Left ventricle myocardium inferior (tissue), 1 donor: ENCODE data around the gene ST13. TPM values are rescaled to one million over a fixed set of nuclear protein-coding genes. Genes with fewer than 3 reads are reported as not detected.

Experiments used
- DNase-seq: peaks from one replicate; pipeline ENCODE4 v3.0.0-alpha.2; 2020
- H3K27ac ChIP-seq: fragments of 200-600 bp; replicated peaks from 2 replicates; pipeline ENCODE4 v1.8.0; 2021
- H3K27me3 ChIP-seq: fragments of 200-600 bp; 2 replicates; pipeline ENCODE4 v1.8.0; 2021; ENCODE audit warnings: low read depth
- H3K36me3 ChIP-seq: fragments of 200-600 bp; 2 replicates; pipeline ENCODE4 v1.8.0; 2021
- H3K4me1 ChIP-seq: fragments of 200-600 bp; 2 replicates; pipeline ENCODE4 v1.8.0; 2021
- H3K4me3 ChIP-seq: fragments of 200-600 bp; 2 replicates; pipeline ENCODE4 v1.8.0; 2021; ENCODE audit warnings: mild to moderate bottlenecking, moderate library complexity
- H3K9me3 ChIP-seq: fragments of 200-600 bp; replicated peaks from 2 replicates; pipeline ENCODE4 v1.8.0; 2021
- CTCF ChIP-seq: fragments of 200-600 bp; IDR thresholded peaks from 2 replicates; pipeline ENCODE4 v1.8.0; 2021; ENCODE audit warnings: antibody characterized with exemption, mild to moderate bottlenecking, borderline replicate concordance
- intact Hi-C: fragments of 100-400 bp; cut with micrococcal nuclease; formaldehyde crosslinking; loops from one replicate; pipeline ENCODE4 v1.11.0; 2022
- total RNA-seq: library from RNA; stranded (reverse); fragmentation: NEBNext Ultra II Directional; extraction: Animal tissue kit (Norgen Biotek cat#: 25700); gene quantifications from one replicate; pipeline ENCODE4 v1.2.1, GENCODE V29; 2021
- donor health status: DM: no; HTN: yes; CAD: no; lungs with severe emphysema.

The ST13 gene
- total RNA-seq, 1 donor from 2014 or later = 181 TPM

GRCh38 chr22:40808018-40808841, 48.2 kb downstream of the ST13 start:
- DNase-seq = no peak

DNA sequence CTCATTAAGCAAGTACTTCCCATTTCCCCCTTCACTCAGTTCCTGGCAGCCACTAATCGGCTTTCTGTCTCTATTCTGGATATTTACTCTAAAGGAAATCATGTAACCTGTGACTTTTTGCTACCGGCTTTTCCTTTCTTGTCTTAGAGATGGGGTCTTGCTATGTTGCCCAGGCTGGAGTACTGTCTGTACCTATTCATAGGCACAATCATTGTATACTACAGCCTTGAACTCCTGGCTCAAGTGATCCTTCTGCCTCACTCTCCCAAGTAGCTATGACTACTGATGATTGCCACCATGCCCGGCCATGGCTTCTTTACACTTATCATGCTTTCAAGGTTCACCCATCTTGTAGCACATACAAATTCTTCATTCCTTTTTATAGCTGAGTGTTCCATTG, 49.7 kb downstream of the ST13 start:
- H3K9me3 ChIP-seq = no peaks in the 10 kb centered on the region
- H3K36me3 ChIP-seq = peaks cover 8% of the 10 kb centered on the region
- H3K27ac ChIP-seq = no peak overlapping the region
- H3K4me3 ChIP-seq = no peak overlapping the region
- peaks cover 3% of the 10 kb centered on the region for H3K4me1 ChIP-seq
- H3K27me3 ChIP-seq = no peaks in the 10 kb centered on the region
- no peak for TF ChIP-seq CTCF
- intact Hi-C loops = no loop called here
- no peak for DNase-seq

More at GRCh38 chr22:40808018-40808841, 48.2 kb downstream of the ST13 start:
- intact Hi-C loops = no loop called here
- Histone ChIP-seq H3K36me3 (peaks cover 8% of the 10 kb centered on the region), H3K4me3 (no peak overlapping the region), H3K9me3 (no peaks in the 10 kb centered on the region), H3K27ac (no peak overlapping the region), H3K27me3 (no peaks in the 10 kb centered on the region), H3K4me1 (peaks cover 3% of the 10 kb centered on the region)
- TF ChIP-seq CTCF = no peak

- Histone ChIP-seq H3K36me3 (peaks cover 8% of the 10 kb centered on the region), H3K27me3 (no peaks in the 10 kb centered on the region), H3K4me1 (peaks cover 3% of the 10 kb centered on the region), H3K27ac (no peak overlapping the region), H3K9me3 (no peaks in the 10 kb centered on the region), H3K4me3 (no peak overlapping the region)
- intact Hi-C loops = no loop called here
- no peak for DNase-seq
- TF ChIP-seq CTCF = no peak
Measured at GRCh38 chr22:40805699-40806203, 50.7 kb downstream of the ST13 start.

DNA sequence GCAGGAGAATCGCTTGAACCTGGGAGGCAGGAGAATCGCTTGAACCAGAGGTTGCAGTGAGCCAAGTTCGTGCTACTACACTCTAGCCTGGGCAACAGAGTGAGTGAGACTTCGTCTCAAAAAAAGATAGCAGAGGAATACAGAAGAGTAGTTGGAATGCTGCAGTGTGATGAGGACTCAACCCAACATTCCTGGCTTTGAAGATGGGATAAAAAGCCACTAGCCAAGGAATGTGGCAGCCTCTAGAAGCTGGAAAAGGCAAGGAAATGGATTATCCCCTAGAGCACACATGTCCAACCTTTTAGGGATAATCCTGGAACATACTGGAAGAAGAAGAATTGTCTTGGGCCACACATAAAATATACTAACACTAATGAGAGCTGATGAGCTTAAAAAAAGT, 51.2 kb downstream of the ST13 start:
- Histone ChIP-seq H3K9me3 (no peaks in the 10 kb centered on the region), H3K36me3 (peaks cover 8% of the 10 kb centered on the region), H3K4me3 (no peak overlapping the region), H3K4me1 (peaks cover 3% of the 10 kb centered on the region), H3K27me3 (no peaks in the 10 kb centered on the region), H3K27ac (no peak overlapping the region)
- no peak for DNase-seq
- no peak for TF ChIP-seq CTCF
- intact Hi-C loops = no loop called here

DNA sequence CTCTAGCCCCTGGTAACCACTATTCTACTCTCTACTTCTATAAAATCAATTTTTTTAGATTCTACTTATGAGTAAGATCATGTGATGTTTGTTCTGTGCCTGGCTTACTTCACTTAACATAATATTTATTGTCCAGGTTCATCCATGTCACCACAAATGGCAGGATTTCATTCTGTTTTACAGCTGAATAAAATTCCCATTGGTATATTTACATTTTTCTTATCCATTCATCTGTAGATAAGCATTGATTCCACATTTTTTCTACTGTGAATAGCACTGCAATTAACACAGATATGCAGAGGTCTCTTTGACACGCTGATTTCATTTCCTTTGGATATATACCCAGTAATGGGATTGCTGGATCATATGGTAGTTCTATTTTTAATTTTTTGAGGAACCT, 53.1 kb downstream of the ST13 start:
- Histone ChIP-seq H3K27ac (no peak overlapping the region), H3K36me3 (peaks cover 9% of the 10 kb centered on the region), H3K4me3 (no peak overlapping the region), H3K4me1 (peaks cover 2% of the 10 kb centered on the region), H3K9me3 (no peaks in the 10 kb centered on the region), H3K27me3 (no peaks in the 10 kb centered on the region)
- no peak for TF ChIP-seq CTCF
- intact Hi-C loops = no loop called here
- DNase-seq = no peak
